MM.1S (cell line): ENCODE measurements around the gene FAM25C.
"Not testable (repeated sequence)": the region's sequence is repeated elsewhere in the genome, so short reads cannot be mapped to it uniquely, and the experiment has no call there.

Source experiments
- EZH2 ChIP-seq: fragments of 300-600 bp; sonication (generic); optimal IDR thresholded peaks from 2 replicates; pipeline ENCODE3; 2017; ENCODE audit warnings: low read depth, mild to moderate bottlenecking, antibody characterized with exemption, low read length, mixed read lengths
- EZH2phosphoT487 ChIP-seq: fragments of 300-600 bp; sonication (generic); IDR thresholded peaks from 2 replicates; pipeline ENCODE4 v1.6.1; 2018; ENCODE audit warnings: antibody characterized with exemption, low read length
- TF ChIP-seq, protein P1 (sequence below): fragments of 300-600 bp; sonication (generic); IDR thresholded peaks from 2 replicates; pipeline ENCODE4 v1.5.1; 2016; ENCODE audit warnings: antibody characterized with exemption, low read length, mixed read lengths

GRCh38 chr10:47960699-47961098 is 38.9 kb downstream of the FAM25C start:
- TF ChIP-seq, protein P1, sequence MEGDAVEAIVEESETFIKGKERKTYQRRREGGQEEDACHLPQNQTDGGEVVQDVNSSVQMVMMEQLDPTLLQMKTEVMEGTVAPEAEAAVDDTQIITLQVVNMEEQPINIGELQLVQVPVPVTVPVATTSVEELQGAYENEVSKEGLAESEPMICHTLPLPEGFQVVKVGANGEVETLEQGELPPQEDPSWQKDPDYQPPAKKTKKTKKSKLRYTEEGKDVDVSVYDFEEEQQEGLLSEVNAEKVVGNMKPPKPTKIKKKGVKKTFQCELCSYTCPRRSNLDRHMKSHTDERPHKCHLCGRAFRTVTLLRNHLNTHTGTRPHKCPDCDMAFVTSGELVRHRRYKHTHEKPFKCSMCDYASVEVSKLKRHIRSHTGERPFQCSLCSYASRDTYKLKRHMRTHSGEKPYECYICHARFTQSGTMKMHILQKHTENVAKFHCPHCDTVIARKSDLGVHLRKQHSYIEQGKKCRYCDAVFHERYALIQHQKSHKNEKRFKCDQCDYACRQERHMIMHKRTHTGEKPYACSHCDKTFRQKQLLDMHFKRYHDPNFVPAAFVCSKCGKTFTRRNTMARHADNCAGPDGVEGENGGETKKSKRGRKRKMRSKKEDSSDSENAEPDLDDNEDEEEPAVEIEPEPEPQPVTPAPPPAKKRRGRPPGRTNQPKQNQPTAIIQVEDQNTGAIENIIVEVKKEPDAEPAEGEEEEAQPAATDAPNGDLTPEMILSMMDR: not testable (repeated sequence)
- not testable (repeated sequence) for TF ChIP-seq EZH2, EZH2phosphoT487
